ENCODE results near the gene ZMIZ2.
"Not testable (repeated sequence)": the region's sequence is repeated elsewhere in the genome, so short reads cannot be mapped to it uniquely, and the experiment has no call there.

ZMIZ2 gene

DNA sequence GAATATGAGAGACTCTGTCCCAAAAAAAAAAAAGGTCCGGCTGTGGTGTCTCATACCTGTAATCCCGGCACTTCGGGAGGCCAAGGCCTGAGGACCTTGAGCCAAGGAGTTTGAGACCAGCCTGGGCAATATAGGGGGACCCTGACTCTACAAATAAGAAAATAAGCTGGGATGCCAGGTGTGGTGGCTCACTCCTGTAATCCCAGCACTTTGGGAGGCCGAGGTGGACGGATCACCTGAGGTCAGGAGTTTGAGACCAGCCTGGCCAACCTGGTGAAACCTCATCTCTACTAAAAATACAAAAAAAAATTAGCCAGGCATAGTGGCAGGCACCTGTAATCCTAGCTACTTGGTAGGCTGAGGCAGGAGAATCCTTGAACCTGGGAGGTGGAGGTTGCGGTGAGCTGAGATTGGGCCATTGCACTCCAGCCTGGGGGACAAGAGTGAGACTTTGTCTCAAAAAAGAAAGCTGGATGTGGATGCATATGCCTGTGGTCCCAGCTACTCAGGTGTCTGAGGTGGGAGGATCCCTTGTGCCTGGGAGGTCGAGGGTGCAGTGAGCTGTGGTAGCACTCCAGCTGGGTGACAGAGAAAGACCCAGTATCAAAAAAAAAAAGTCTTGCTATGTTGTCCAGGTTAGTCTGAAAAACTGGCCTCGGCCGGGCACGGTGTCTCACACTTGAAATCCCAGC is 55.3 kb downstream of the ZMIZ2 start:
- not testable (repeated sequence) for DNase-seq

GRCh38 chr7:44805950-44806349 is 57.3 kb downstream of the ZMIZ2 start:
- DNase-seq: no peak

GRCh38 chr7:44808914-44809393 is 60.3 kb downstream of the ZMIZ2 start:
- no peak for DNase-seq

DNA sequence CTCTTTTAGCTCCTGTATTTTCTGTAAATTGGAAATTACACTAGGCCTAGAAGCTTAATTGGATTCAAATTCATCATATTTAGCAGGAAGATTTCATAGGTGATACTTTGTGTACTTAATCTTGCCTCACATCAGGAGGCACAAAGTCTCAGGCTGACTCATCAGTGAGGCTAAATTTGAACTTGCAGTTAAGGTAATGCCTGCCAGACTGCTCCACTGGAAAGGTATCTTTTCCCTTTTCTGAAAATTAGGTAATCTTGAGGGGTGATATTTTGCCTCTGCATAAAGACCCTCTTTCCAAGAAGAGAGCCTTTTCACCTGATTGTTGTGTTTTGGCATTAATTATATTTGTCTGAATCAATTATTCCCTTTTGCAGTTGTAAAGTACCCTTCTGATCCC is 62.4 kb downstream of the ZMIZ2 start:
- no peak for DNase-seq

- no peak for DNase-seq
Observed at GRCh38 chr7:44811571-44811970, 62.9 kb downstream of the ZMIZ2 start.

DNA sequence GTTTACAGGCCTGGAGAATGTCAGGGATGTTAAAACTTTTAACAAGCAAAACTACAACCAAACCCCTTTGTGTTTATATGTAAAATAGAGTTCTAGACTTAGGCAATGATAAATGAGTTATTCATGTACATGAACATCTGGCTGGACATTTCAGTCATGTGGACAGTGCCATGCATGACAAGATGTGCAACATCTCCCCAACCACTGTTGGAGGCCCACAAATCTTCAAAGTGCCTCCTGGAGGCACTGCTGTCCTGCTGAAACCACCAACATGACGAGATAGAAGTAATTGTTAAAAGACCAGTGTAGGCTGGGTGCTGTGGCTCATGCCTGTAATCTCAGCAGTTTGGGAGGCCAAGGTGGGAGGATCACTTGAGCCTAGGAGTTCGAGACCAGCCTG is 66.3 kb downstream of the ZMIZ2 start:
- no peak for DNase-seq

DNA sequence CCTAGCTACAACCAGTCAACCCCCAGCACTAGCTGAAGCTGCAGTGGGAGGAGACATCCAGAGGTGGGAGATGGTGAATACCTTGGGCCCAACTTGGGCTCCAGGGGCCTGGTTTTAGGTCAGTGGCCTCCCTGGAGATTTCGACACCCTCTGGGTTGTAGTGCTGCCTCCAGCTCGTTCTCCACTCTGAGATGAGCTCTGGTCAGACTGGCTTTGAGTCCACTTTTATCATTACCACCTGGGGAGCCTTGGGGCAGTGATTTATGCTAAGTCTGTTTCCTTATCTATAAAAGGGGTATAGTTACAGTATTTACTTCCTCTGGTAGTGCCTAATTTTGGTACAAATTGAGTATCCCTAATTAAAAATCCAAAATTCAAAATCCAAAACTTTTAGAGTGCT is 70.6 kb downstream of the ZMIZ2 start:
- DNase-seq: no peak
